Left ventricle myocardium inferior (tissue), 1 donor: ENCODE results near the gene LRRC3. TPM values are rescaled to one million over a fixed set of nuclear protein-coding genes. Genes with fewer than 3 reads are reported as not detected.

Source experiments
- DNase-seq: peaks from one replicate; pipeline ENCODE4 v3.0.0-alpha.2; 2020
- H3K27ac ChIP-seq: fragments of 200-600 bp; replicated peaks from 2 replicates; pipeline ENCODE4 v1.8.0; 2021
- H3K27me3 ChIP-seq: fragments of 200-600 bp; 2 replicates; pipeline ENCODE4 v1.8.0; 2021; ENCODE audit warnings: low read depth
- H3K36me3 ChIP-seq: fragments of 200-600 bp; 2 replicates; pipeline ENCODE4 v1.8.0; 2021
- H3K4me1 ChIP-seq: fragments of 200-600 bp; 2 replicates; pipeline ENCODE4 v1.8.0; 2021
- H3K4me3 ChIP-seq: fragments of 200-600 bp; 2 replicates; pipeline ENCODE4 v1.8.0; 2021; ENCODE audit warnings: mild to moderate bottlenecking, moderate library complexity
- H3K9me3 ChIP-seq: fragments of 200-600 bp; replicated peaks from 2 replicates; pipeline ENCODE4 v1.8.0; 2021
- CTCF ChIP-seq: fragments of 200-600 bp; IDR thresholded peaks from 2 replicates; pipeline ENCODE4 v1.8.0; 2021; ENCODE audit warnings: antibody characterized with exemption, mild to moderate bottlenecking, borderline replicate concordance
- intact Hi-C: fragments of 100-400 bp; cut with micrococcal nuclease; formaldehyde crosslinking; loops from one replicate; pipeline ENCODE4 v1.11.0; 2022
- total RNA-seq: library from RNA; stranded (reverse); fragmentation: NEBNext Ultra II Directional; extraction: Animal tissue kit (Norgen Biotek cat#: 25700); gene quantifications from one replicate; pipeline ENCODE4 v1.2.1, GENCODE V29; 2021
- donor health status: DM: no; HTN: yes; CAD: no; lungs with severe emphysema.

Gene LRRC3
- total RNA-seq, 1 donor from 2014 or later = 1.8 TPM

- Histone ChIP-seq H3K4me3 (no peak overlapping the region), H3K27me3 (peaks cover 27% of the 10 kb centered on the region), H3K4me1 (peaks cover 8% of the 10 kb centered on the region), H3K27ac (no peak overlapping the region), H3K9me3 (no peaks in the 10 kb centered on the region), H3K36me3 (no peaks in the 10 kb centered on the region)
- intact Hi-C loops = no loop called here
- no peak for TF ChIP-seq CTCF
- DNase-seq = peak; percentile 4
These were observed 11.4 kb upstream of the LRRC3 start for GRCh38 chr21:44443891-44444285.

GRCh38 chr21:44444286-44444931, 10.9 kb upstream of the LRRC3 start:
- intact Hi-C loops = no loop called here

GRCh38 chr21:44445145-44445812, 10.0 kb upstream of the LRRC3 start:
- Histone ChIP-seq H3K27me3 (peaks cover 41% of the 10 kb centered on the region), H3K4me3 (no peak overlapping the region), H3K27ac (no peak overlapping the region), H3K36me3 (no peaks in the 10 kb centered on the region), H3K9me3 (no peaks in the 10 kb centered on the region), H3K4me1 (no peaks in the 10 kb centered on the region)
- no peak for TF ChIP-seq CTCF
- DNase-seq = peak; percentile 1
- intact Hi-C loops = no loop called here

More at GRCh38 chr21:44444286-44444931, 10.9 kb upstream of the LRRC3 start:
- Histone ChIP-seq H3K9me3 (no peaks in the 10 kb centered on the region), H3K4me3 (no peak overlapping the region), H3K4me1 (peaks cover 3% of the 10 kb centered on the region), H3K27me3 (peaks cover 32% of the 10 kb centered on the region), H3K27ac (no peak overlapping the region), H3K36me3 (no peaks in the 10 kb centered on the region)
- no peak for TF ChIP-seq CTCF
- peak; percentile 9 for DNase-seq

DNA sequence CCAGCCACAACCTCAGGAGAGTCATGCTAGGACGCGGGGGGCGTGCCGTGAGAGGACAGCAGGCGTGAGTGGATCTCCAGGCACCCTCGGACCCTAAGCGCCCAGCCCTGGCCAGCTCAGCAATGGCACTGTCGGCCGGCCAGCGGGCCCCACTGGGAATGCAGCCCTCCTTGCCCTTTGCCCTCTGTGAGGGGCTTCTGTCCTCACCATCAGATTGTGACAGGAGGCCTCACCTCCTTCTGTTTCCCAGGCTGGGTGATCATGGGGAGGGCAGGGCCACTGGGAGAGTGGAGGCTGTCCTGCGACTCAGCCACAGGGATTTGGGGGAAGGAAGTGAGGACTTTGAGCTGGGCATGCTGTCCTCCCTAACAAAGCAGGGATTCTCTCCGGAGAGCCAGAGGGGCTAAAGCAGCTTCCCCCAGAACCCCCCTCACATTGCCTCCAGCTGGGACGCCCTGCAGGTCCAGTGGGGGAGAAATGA, 6.6 kb upstream of the LRRC3 start:
- Histone ChIP-seq H3K27ac (no peak overlapping the region), H3K4me3 (no peak overlapping the region), H3K36me3 (no peaks in the 10 kb centered on the region), H3K4me1 (no peaks in the 10 kb centered on the region), H3K27me3 (peaks cover 45% of the 10 kb centered on the region), H3K9me3 (peaks cover 11% of the 10 kb centered on the region)
- intact Hi-C loops = no loop called here
- no peak for DNase-seq
- no peak for TF ChIP-seq CTCF

DNA sequence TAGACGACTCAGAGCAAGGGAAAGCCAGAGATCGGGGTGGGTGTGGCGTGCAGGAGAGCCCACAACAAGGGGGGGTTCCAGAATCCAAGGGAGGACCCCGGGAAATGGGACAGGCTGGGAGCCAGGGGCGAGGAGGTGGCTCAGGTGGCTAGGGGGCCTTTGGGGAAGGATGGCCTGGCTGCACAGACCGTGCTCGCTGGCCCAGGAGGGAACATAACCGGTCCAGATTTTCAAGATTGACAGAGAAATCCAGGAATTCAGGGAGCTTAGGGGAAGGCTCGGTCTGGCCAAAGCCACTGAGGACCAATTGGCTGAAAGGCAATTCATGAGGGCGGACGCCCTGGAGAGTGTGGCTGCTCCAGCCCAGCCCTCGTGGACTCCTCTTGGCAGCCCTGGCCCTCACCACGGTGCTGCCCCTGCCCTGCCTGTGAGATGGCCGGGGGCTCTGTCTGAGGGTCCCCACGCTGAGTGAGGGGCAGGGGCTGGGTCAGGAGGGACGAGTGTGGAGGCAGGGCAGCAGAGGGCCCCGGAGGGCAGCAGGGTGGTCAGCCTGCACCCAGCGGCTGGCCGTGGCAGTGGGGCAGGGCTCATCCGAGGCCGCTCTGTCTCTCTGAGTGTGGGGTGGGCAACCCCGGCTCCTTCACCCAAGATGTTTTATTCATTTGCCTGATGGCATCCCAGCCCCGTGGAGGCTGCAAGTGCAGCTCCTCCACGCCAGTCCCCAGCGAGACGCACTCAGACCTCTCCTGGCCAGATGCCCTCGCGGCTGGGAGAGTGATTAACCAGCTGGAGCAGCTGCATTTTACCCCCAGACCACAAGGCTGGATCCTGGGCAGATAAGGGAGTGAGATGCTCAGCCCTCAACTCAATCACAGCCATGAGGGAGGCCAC, 5.6 kb upstream of the LRRC3 start:
- no peak overlapping the region for H3K4me3 ChIP-seq
- peaks cover 20% of the 10 kb centered on the region for H3K9me3 ChIP-seq
- peaks cover 42% of the 10 kb centered on the region for H3K27me3 ChIP-seq
- no peak for DNase-seq
- intact Hi-C loops = no loop called here
- H3K36me3 ChIP-seq = no peaks in the 10 kb centered on the region
- H3K27ac ChIP-seq = no peak overlapping the region
- TF ChIP-seq CTCF = no peak
- no peaks in the 10 kb centered on the region for H3K4me1 ChIP-seq
